GM21576 (cell line): ENCODE measurements around the gene MYO1D.
"Not testable (repeated sequence)": the region's sequence is repeated elsewhere in the genome, so short reads cannot be mapped to it uniquely, and the experiment has no call there.

Experiments
- ATAC-seq: cut with Tn5 transposase; IDR thresholded peaks from one replicate; pipeline ENCODE4 v1.9.1; 2021; ENCODE audit warnings: mild to moderate bottlenecking, moderate library complexity; ENCODE audit not compliant: unreplicated experiment

The MYO1D gene

GRCh38 chr17:32739722-32740121, 137.2 kb downstream of the MYO1D start:
- ATAC-seq = no peak

GRCh38 chr17:32739151-32739550, 137.8 kb downstream of the MYO1D start:
- not testable (repeated sequence) for ATAC-seq

GRCh38 chr17:32733401-32733800, 143.5 kb downstream of the MYO1D start:
- ATAC-seq = no peak

DNA sequence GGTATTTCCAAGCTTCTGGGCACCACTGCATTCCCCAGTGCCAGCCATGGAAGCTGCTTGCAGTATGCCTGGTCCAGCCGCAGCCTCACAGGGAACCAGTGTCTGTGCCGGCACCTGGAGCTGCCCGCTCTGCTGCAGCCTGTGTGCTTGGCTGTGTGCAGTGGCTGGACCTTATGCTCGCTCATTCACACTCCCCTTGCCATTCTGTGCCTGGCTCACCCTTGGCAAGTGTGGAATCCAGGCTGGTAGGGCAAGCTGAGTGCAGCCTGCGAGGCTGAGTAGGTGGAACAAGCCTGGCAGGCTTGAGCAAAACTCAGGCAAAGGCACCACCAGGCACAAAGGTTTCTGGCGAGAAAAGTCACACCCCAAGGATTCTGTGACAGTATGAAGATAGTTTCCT, 144.0 kb downstream of the MYO1D start:
- no peak for ATAC-seq

DNA sequence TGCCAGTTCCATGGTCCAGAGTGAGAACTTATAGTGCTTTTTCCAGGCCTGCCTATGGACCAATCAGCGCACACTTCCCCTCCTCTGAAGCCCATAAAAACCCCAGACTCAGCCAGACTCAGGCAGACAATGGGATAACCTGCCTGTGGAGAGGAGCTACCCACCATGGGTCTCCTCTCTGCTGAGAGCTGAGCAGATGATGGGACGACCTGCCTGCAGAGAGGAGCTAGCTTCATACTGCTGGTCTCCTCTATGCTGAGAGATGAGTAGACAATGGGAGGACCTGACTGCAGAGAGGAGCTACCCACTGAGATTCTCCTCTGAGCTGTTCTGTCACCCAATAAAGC, 144.7 kb downstream of the MYO1D start:
- no peak for ATAC-seq

DNA sequence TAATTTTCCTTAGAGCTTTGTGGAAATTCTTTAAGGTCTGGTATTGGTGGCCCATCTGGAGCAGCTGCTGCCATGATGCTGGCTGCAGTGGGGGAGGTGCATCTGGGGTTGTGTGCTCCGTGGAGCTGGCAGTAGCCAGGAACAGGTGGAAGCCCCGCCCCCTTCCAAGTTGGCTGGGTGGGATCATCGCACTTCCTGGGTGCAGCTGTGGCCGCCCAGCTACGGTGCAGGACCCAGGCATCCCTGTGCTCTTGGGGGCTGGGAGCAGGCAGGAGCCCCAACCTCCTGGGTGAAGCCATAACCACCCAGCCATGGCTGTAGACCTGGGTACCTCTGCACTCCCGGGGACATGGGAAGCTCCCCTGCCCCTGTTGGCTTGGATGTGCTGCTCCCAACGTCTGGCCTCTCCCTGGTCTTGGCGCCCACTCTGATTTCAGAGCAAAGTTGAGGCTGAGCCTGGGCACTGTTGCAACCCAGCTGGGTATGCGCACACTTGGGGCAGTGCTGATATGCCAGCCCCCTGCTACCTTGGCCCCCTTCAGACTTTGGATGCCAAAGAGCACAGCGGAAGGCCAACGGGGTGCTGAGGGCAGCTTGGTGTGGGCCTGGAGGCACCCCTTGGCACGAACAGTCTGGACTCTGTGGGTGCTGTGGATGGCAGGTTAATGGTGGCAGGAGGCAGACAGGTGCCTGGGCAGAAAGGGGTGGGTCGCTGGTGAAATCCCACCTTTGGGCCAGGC, 145.2 kb downstream of the MYO1D start:
- ATAC-seq = no peak

DNA sequence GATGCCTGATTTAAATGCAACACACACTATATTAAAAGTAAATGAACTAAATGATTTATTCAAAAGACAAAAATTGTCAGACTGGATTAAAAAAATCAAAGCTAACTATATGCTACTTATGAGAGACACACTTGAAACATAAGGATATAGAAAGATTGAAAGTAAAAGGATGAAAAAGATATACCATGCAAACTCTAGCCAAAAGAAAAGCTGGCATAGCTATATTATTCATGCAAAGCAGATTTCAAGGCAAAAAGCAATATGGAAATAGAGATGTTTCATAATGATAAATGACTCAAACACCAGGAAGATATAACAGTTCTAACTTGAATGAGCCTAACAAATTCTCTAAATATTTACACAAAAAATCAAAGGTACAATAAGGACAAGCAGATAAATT, 149.2 kb downstream of the MYO1D start:
- ATAC-seq = no peak

GRCh38 chr17:32725697-32726096, 151.2 kb downstream of the MYO1D start:
- ATAC-seq = no peak

DNA sequence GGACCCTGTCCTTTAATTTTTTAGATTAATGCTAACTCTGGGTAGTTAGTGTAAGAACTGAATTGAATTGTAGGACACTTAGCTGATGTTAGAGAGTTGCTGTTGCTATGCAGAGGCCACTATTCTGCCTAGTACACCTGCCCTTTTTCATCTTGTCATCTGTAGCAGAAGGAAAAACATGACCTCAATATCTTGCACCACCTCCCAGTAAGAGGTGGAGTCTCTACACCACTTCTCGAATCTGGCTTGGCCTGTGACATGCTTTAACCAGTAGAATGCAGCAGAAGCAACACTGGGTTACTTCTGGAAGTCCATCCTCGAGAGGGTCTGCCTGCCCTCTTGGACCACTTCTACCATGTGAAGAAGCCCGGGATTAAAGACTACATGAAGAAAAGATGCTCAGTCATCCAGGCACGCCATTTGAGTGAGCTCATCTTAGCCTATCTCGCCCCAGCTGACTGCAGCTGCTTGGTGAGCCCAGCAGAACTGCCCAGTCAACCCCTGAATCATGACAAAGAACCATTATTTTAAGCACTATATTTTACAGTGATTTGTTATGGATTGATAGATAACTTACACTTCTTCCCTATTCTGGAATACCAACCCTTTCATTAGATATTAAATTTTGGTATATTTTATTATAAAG, 153.5 kb downstream of the MYO1D start:
- ATAC-seq = no peak

DNA sequence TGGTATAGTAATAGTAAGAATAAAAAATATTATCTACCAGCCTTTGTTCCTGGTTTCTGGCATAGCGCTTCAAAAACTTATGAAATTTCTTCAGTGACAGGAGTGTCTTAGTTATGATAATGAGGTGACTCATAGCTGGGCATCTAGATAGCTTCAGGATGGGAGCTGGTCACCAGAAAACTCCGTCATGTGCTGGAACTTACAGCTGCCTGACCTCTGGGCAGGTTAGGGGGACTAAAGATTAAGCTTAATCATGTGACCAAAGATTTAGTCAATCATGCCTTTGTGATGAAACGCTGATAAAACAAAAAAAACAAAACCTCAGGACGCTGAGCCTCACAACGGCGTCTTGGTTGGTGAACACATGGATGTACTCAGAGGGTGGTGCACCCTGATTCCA, 154.2 kb downstream of the MYO1D start:
- ATAC-seq = no peak

DNA sequence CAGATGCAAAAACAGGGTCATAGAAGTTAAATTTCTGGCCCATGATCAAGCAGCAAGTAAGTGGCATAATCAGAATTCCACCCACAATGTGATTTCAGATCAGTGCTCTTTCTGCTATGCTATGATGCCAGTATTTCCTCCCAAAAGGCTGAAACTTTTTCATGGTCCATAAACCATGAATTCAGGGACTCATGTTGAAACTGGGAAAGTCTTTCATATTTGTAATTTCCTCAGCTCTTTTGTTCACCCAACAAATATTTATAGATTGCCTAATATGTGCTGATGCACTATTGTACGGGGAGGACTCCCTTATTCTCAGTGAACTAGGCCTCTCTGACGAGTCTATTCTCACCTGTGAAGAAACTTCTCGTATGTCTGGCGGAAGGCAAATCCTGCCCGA, 156.3 kb downstream of the MYO1D start:
- ATAC-seq = no peak

DNA sequence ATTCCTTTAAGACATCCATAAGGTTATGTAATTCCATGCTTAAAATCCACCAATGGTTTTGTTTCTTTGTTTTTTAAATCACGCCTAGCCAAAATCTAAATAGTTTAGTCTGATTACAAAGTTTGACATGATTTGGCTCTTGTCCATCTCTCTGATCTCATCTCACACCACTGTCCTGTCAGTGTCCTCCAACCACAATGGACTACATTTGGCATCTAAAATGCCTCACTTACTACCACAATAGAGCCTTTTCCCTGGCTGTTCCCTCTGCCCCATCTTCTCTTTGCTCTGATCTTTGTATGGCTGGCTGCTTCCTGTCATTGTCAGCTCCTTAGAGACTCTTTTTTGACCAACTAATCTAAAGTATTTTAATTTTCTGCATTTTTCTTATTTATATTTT, 157.2 kb downstream of the MYO1D start:
- no peak for ATAC-seq

GRCh38 chr17:32714922-32715321, 162.0 kb downstream of the MYO1D start:
- not testable (repeated sequence) for ATAC-seq

DNA sequence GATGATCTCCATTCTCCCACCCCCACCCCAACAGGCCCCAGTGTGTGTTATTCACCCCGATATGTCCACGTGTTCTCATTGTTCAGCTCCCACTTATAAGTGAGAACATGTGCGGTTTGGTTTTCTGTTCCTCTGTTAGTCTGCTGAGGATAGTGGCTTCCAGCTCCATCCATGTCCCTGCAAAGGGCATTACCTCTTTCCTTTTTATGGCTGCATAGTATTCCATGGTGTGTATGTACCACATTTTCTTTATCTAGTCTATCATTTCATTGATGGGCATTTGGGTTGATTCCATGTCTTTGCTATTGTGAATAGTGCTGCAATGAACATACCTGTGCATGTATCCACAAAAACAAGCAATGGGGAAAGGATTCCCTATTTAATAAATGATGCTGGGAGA, 162.7 kb downstream of the MYO1D start:
- ATAC-seq = not testable (repeated sequence)

DNA sequence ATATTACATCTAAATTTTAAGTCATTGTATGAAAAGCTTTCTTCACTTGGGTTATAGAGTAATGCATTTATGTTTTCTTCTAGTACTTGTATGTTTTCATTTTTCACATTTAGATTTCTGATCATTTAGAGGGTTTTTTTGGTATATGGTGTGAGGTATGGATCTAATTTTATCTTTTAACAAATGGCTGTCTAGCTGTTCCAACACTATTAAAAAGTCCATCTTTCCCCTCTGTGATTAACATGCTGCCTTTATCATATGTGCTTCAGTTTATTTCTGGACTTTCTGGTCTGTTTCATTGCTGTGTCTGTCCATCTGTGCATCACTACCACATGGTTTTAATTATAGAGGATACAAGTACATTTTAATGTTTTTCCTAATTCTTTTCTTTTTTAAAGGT, 163.8 kb downstream of the MYO1D start:
- ATAC-seq = no peak

DNA sequence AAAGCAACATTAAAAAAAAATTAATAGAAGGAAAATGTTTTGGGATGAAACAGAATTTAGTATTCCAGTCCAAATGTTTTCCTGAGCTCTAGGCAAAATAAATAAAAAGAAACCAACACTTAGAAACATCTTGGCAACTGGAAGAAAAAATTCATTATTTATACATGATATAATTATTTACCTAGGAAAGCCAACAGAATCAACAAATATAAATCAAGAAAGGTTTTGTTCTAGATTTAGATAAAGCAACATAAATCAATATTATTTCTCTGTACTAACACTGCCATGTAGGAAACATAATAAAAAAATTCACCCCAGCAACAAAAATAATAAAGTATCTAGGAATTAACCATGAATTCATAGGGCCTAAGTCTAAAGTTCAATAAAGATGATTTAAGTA, 167.4 kb downstream of the MYO1D start:
- ATAC-seq = no peak

DNA sequence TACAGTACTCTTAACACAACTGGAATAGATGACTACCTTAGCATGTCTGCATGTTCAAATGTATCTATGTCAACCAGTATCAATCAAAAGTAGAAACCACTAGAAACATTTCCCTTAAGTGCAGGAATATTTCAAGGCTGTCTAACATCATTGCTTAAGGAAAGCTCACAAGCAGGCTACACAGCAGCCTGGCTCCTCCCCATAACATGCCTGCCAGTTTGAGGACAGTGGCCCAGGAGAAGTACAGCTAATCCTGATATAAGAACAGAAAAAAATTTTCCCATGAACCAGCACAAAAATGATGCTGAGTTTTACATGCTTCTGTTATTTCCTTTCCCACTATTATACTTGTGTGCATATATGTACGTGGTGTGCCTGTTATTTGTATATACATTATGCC, 175.1 kb downstream of the MYO1D start:
- no peak for ATAC-seq

DNA sequence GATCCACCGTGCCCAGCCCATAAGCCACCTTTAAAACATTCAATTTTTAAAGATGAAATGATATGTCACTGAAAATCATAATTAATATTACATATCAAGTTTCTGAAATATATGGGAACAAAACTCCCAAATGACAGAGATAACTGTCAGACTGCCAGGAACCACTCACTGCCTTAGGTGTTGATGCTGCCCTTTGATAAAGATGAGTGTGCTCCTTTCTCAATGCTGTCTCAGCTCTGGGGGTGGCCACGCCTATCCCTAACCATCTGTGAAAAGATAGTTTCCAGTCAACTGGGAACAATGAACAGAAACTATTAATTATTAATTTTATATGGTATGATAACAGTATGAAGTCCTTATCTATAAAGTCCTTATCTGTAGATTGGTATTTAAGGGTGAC, 177.7 kb downstream of the MYO1D start:
- ATAC-seq = no peak

DNA sequence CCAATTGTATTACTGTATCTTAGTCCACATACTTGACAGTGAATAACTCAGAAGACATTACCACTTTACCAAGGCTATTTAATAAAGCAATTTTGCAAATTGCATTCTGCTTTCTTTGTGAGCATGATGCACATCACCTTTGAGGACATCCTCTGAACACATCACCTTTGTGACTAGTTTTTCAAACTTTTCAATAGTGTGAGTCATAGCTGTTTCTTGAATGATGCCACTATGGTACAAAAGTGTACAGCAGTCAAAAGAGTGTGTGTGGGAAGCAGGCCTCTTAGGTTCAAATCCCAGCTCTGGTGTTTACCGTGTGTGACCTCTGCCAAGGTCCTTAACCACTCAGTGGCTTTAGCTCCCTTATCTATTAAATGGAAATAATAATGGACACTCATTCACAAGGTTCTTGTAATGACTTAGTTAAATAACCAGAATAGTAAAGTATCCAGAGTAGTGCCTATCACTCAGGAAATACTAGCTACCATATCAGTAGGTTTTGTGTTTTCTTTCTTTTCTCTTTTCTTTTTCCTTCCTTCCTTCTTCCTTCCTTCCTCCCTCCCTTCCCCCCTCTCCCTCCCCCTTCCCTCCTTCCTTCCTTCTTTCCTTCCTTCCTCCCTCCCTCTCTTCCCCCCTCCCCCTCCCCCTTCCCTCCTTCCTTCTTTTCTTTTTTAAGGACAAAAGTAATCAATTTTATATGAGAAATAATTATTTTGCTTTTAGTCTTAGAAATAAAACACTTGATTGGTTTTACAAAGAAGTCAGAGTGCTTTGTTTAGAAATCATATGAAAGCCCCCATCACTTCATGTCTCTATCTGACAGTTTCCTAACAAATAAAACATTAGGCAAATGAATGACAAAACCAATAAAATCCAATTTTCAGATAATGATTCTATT, 178.9 kb downstream of the MYO1D start:
- no peak for ATAC-seq

- no peak for ATAC-seq
Measured at GRCh38 chr17:32696426-32696825, 180.5 kb downstream of the MYO1D start.

GRCh38 chr17:32695864-32696263, 181.1 kb downstream of the MYO1D start:
- no peak for ATAC-seq
